Measurements from ENCODE around the gene RHBDF2.

Gene RHBDF2

DNA sequence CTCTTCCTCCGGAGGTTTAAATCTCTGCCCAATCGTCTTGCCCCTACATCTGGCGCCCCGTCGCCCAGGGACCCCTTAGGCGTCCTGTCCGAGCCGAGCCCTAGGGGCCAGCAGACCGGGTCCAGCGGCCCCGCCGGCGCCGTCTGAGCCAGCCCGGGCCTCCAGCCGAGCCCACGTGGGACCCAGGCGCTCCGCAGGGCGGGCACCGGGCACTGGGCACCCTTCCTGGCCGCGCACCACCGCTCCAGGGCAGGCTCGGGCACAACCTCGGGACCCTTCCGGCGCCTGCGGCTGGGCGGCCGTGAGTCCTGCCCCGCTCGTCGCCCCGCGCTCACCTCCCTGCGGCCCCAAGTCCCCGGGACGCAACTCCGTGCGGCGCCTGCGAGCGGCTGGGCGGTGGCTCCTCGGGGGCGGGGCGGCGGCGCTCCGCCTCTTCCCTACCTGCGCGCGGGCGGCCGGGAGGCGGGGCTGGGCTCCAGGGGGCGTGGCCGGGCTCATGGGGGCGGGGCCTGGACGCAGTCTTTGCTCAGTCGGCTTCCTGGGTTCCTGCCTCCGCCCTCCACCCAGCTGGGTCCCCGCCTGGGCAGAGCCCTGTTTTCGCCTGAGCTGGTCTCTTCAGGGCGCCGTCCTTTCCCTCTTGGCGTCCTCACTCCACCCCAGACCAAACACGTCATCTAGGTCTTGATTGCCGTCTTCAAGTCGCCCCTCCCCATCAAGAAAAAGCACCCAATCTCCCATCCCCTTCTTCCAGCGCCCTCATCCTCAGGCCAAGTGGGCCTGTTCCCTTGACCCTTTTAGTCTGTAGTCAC, at the start of gene RHBDF2:
TSS of gene RHBDF2 (minus strand) at position 406 of the 809 bp plus-strand sequence. CDS start 19,899 bp downstream, outside the sequence.
- no peaks in the 10 kb centered on the region for H3K36me3 ChIP-seq (ENCODE audit: control insufficient read depth, insufficient read depth, low read length)
- no CpG with 5 or more reads among the region's 72 CpGs for WGBS (ENCODE audit: insufficient coverage, insufficient read length)
- H3K4me1 ChIP-seq (ENCODE audit: control insufficient read depth, insufficient read depth, low read length), result peaks cover 11% of the 10 kb centered on the region
- DNase-seq (ENCODE audit: low read depth, low spot score), result no peak
- H3K27ac ChIP-seq (ENCODE audit: low read length), result no peak within 1 kb of the TSS
- H3K27me3 ChIP-seq (ENCODE audit: control insufficient read depth, insufficient read depth, low read length), result no peaks in the 10 kb centered on the region
- H3K9me3 ChIP-seq (ENCODE audit: control insufficient read depth, insufficient read depth, low read length), result no peaks in the 10 kb centered on the region
- H3K4me3 ChIP-seq (ENCODE audit: low read length), result peak within 1 kb of the TSS; percentile 54

DNA sequence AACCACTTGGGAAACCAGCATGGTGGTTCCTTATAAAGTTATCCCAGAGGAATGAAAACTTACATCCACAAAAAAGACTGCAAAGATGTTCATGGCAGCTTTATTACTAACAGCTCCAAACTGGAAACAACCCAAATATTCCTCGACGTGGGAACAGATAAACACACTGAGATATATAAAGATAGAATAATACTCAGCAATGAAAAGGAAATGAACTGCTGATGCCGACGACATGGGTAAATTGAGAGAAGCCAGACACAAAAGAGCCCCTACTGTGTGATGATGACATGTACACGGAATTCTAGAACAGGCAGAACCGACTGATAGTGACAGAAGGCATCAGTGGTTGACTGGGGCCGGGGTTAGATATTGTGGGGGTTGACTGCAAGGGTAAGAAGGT, 48.3 kb upstream of the RHBDF2 start:
- H3K36me3 ChIP-seq (ENCODE audit: control insufficient read depth, insufficient read depth, low read length), result no peaks in the 10 kb centered on the region
- H3K4me1 ChIP-seq (ENCODE audit: control insufficient read depth, insufficient read depth, low read length), result peaks cover 2% of the 10 kb centered on the region
- H3K9me3 ChIP-seq (ENCODE audit: control insufficient read depth, insufficient read depth, low read length), result no peaks in the 10 kb centered on the region; the same call in 1 of the 2 replicates
- no peaks in the 10 kb centered on the region for H3K27me3 ChIP-seq (ENCODE audit: control insufficient read depth, insufficient read depth, low read length)
- no peak overlapping the region for H3K27ac ChIP-seq (ENCODE audit: low read length)
- H3K4me3 ChIP-seq (ENCODE audit: low read length), result no peak overlapping the region
- no peak for DNase-seq (ENCODE audit: low read depth, low spot score)
- WGBS (ENCODE audit: insufficient coverage, insufficient read length), result no CpG with 5 or more reads among the region's 7 CpGs

DNA sequence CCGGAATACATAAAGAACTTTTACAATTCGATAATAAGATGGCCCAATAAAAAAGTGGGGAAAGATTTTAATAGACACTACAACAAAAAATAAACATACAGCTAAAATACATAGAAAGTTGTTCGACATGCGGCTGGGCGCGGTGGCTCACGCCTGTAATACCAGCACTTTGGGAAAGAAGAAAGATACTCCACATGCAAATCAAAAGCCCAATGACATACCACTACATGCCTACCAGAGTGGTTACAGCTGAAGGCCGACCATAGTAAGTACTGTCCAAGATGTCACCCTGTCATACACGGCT, 47.9 kb upstream of the RHBDF2 start:
- WGBS (ENCODE audit: insufficient coverage, insufficient read length), result no CpG with 5 or more reads among the region's 9 CpGs
- no peaks in the 10 kb centered on the region; the same call in 1 of the 2 replicates for H3K9me3 ChIP-seq (ENCODE audit: control insufficient read depth, insufficient read depth, low read length)
- no peak overlapping the region for H3K27ac ChIP-seq (ENCODE audit: low read length)
- peaks cover 2% of the 10 kb centered on the region for H3K4me1 ChIP-seq (ENCODE audit: control insufficient read depth, insufficient read depth, low read length)
- H3K27me3 ChIP-seq (ENCODE audit: control insufficient read depth, insufficient read depth, low read length), result no peaks in the 10 kb centered on the region
- no peak for DNase-seq (ENCODE audit: low read depth, low spot score)
- no peak overlapping the region for H3K4me3 ChIP-seq (ENCODE audit: low read length)
- no peaks in the 10 kb centered on the region for H3K36me3 ChIP-seq (ENCODE audit: control insufficient read depth, insufficient read depth, low read length)

DNA sequence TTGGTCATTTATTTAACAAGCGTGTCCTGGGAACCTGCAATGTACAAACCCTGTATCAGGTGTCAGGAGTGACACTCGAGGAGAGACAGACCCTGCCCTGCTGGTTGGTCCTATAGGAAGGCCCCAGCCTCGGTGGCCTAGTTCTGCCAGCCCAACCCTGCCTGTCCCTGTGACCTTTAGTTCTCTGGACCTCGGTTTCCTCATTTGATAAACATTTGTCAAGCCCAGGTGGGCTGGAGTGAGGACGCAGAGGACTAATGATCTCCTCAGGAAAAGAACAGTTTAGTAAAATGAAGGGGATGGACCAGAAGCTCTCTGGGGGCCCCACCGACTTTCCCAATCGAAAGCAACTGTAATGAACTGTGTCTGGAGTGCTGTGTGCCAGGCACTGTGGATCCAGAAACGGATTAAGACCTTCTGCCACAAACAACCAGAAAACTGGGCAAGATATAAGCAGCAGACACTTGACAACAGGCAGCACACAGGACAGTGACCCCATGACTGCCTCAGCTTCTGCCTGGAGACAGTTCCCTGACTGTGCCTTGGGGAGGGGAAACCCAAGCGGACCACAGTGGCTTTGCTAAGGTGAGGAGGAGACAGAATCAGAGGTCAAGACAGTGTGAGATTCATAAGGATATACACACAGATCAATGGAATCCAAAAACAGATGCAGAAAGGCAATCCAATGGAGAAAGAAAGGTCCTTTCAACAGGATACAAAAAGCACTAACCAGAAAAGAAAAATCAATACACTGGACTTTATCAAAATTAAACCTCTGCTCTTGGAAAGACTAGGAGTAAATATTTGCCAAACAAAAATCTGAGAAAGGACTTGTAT, 47.4 kb upstream of the RHBDF2 start:
- no peak overlapping the region for H3K4me3 ChIP-seq (ENCODE audit: low read length)
- no peaks in the 10 kb centered on the region for H3K27me3 ChIP-seq (ENCODE audit: control insufficient read depth, insufficient read depth, low read length)
- H3K4me1 ChIP-seq (ENCODE audit: control insufficient read depth, insufficient read depth, low read length), result peaks cover 2% of the 10 kb centered on the region
- WGBS (ENCODE audit: insufficient coverage, insufficient read length), result no CpG with 5 or more reads among the region's 9 CpGs
- H3K27ac ChIP-seq (ENCODE audit: low read length), result no peak overlapping the region
- H3K36me3 ChIP-seq (ENCODE audit: control insufficient read depth, insufficient read depth, low read length), result no peaks in the 10 kb centered on the region
- no peak for DNase-seq (ENCODE audit: low read depth, low spot score)
- no peaks in the 10 kb centered on the region; the same call in 1 of the 2 replicates for H3K9me3 ChIP-seq (ENCODE audit: control insufficient read depth, insufficient read depth, low read length)

DNA sequence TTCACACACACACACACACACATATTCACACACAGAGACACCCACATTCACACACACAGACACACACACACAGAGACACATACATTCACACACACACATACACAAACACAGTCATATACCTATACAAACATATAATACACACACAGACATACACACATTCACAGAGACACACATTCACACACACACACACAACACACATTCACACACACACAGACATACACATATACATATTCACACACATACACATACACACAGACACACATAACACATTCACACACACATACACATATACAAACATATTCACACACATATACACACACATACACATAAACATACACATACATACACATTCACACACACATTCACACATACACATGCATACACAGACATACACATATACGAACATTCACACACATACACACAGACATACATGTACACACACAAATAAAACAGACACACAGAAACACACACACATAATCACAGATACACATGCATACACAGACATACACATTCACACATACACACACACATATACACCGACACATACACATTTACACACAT, 46.5 kb upstream of the RHBDF2 start:
- Histone ChIP-seq H3K27me3 (ENCODE audit: control insufficient read depth, insufficient read depth, low read length) (no peaks in the 10 kb centered on the region), H3K9me3 (ENCODE audit: control insufficient read depth, insufficient read depth, low read length) (no peaks in the 10 kb centered on the region; the same call in 1 of the 2 replicates), H3K4me3 (ENCODE audit: low read length) (no peak overlapping the region), H3K4me1 (ENCODE audit: control insufficient read depth, insufficient read depth, low read length) (peaks cover 2% of the 10 kb centered on the region), H3K36me3 (ENCODE audit: control insufficient read depth, insufficient read depth, low read length) (no peaks in the 10 kb centered on the region), H3K27ac (ENCODE audit: low read length) (no peak overlapping the region)
- WGBS (ENCODE audit: insufficient coverage, insufficient read length), result 100% methylated on average over 2 of the region's 2 CpGs
- DNase-seq (ENCODE audit: low read depth, low spot score), result no peak

DNA sequence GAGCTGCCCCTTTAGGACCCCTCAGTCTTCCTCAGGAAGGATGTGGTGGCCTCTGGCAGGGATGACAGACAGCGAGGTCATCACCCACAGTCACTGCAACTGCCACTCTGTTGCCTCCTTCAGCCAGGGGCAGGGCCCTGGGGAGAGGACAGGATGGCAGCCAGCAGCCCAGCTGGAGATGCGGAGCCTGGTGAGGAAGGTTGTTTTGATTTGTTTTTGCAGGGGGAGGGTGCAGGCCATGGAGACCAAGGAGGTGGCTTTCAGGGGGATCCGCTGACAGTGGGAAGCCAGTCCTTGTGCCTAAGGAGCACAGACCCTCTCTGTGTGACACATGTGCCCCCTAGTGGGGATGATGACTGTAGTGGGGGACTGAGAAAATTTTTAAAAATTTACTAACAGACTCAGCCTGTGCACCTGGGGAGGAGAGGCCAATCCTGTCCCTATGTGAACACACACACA, 46.0 kb upstream of the RHBDF2 start:
- peaks cover 2% of the 10 kb centered on the region for H3K4me1 ChIP-seq (ENCODE audit: control insufficient read depth, insufficient read depth, low read length)
- peak; percentile 50 for DNase-seq (ENCODE audit: low read depth, low spot score)
- no peak overlapping the region for H3K4me3 ChIP-seq (ENCODE audit: low read length)
- whole genome bisulfite sequencing (ENCODE audit: insufficient coverage, insufficient read length), result no CpG with 5 or more reads among the region's 3 CpGs
- no peaks in the 10 kb centered on the region for H3K36me3 ChIP-seq (ENCODE audit: control insufficient read depth, insufficient read depth, low read length)
- H3K27ac ChIP-seq (ENCODE audit: low read length), result no peak overlapping the region
- H3K27me3 ChIP-seq (ENCODE audit: control insufficient read depth, insufficient read depth, low read length), result no peaks in the 10 kb centered on the region
- H3K9me3 ChIP-seq (ENCODE audit: control insufficient read depth, insufficient read depth, low read length), result no peaks in the 10 kb centered on the region

DNA sequence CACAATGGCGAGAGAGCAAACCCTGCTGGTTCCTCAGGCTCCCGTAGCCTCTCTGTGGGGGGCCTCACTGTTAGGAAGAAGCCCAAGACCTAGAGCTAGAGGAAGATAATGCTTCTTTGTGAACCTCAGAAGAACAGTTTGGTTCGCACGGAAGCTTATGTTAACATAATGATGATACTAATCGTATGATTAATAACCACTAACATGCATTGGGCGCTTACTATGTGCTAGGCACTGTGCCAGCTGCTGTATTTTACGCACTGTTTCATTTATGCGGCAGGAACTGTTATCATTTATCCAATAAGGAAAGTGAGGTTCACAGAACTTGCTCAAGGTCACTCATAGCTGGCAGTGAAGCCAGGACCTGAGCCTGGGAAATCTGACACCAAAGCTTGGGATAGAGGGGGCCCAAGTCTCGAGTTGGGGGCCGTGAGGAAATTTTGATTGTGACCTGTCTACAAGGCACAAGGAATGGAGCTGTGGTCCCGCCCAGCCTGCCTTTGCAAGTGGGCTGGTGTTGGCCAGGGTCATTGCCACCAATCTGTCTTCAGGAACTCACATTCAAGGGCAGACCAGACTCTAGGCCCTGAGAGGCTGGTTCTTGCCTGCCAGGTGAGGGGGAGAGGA, 45.4 kb upstream of the RHBDF2 start:
- DNase-seq (ENCODE audit: low read depth, low spot score), result no peak
- Histone ChIP-seq H3K4me3 (ENCODE audit: low read length) (no peak overlapping the region), H3K4me1 (ENCODE audit: control insufficient read depth, insufficient read depth, low read length) (peaks cover 2% of the 10 kb centered on the region), H3K9me3 (ENCODE audit: control insufficient read depth, insufficient read depth, low read length) (no peaks in the 10 kb centered on the region), H3K27ac (ENCODE audit: low read length) (no peak overlapping the region), H3K27me3 (ENCODE audit: control insufficient read depth, insufficient read depth, low read length) (no peaks in the 10 kb centered on the region), H3K36me3 (ENCODE audit: control insufficient read depth, insufficient read depth, low read length) (no peaks in the 10 kb centered on the region)
- no CpG with 5 or more reads among the region's 11 CpGs for WGBS (ENCODE audit: insufficient coverage, insufficient read length)

DNA sequence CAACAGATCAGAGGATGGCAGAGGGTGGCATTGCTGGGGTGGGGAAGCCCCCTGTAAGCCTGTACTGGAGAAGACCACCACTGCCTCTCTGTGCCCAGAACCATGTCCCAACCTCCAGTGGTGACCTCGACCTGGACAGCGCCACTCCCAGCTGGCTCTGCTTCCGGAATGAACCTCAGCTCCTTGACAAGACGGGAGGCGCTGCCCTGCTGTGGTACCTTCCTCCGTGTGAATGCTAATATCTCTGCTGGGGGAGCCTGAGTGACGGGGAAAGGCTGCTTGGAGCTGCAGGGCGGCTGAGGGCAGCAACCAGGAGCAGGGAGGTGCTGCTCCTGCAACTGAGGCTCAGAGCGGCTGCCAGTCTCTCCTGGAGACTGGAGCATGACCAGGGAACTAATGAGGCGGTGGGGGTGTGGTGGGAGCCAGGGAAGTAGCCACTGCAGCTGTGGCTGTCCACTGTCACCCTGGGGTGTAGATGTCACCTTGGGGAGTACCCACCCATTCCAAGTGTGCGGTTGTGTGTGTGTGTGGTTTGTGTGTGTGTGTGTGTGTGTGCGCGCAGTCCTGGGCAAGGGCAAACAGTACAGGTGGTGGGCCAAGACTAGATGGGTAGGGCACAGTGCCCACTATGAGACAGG, 44.8 kb upstream of the RHBDF2 start:
- no peak for DNase-seq (ENCODE audit: low read depth, low spot score)
- Histone ChIP-seq H3K27me3 (ENCODE audit: control insufficient read depth, insufficient read depth, low read length) (no peaks in the 10 kb centered on the region), H3K9me3 (ENCODE audit: control insufficient read depth, insufficient read depth, low read length) (no peaks in the 10 kb centered on the region), H3K4me1 (ENCODE audit: control insufficient read depth, insufficient read depth, low read length) (peaks cover 2% of the 10 kb centered on the region), H3K4me3 (ENCODE audit: low read length) (no peak overlapping the region), H3K27ac (ENCODE audit: low read length) (no peak overlapping the region), H3K36me3 (ENCODE audit: control insufficient read depth, insufficient read depth, low read length) (no peaks in the 10 kb centered on the region)
- no CpG with 5 or more reads among the region's 13 CpGs for WGBS (ENCODE audit: insufficient coverage, insufficient read length)

DNA sequence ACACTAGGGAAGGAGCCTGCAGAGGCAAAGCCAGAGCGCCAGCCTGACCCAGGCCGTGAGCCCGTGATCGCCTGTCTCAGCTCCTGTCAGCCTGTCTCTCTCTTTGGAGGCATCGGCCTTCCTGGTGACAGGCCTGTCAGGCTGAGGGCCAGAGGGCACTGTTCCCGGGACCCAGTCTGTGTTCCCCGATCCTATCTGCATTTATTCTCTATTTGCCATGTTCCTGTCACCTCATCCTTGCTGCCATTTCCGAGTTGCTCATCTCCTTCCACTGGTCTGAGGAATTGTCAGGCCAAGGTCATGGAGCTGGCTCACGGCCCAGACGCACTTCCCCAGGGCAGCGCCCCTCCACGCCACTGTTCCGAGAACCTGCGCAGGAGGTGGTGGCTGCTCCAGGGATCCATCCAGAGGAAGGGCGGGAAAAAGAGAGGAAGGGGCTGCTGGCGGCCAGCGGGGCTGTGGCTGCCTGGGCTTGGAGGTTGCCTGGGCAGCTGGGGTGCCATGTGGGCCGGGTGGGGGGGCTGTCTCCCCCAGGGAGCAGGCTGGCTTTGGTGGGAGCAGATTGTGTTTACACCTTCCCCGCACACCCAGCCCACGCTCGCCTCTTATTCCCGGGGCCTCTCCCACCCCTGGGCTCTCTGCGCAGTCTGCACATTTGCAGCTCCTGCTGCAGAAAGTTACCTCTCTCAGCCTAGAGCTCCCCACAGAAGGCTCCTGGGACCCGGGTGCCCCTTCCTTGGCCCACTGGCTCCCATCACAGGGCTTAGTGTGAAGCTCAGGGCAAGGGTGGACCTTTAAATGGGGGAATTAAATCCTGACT, 43.5 kb upstream of the RHBDF2 start:
- peaks cover 7% of the 10 kb centered on the region for H3K4me1 ChIP-seq (ENCODE audit: control insufficient read depth, insufficient read depth, low read length)
- no peaks in the 10 kb centered on the region for H3K36me3 ChIP-seq (ENCODE audit: control insufficient read depth, insufficient read depth, low read length)
- no peaks in the 10 kb centered on the region for H3K27me3 ChIP-seq (ENCODE audit: control insufficient read depth, insufficient read depth, low read length)
- H3K27ac ChIP-seq (ENCODE audit: low read length), result no peak overlapping the region
- WGBS (ENCODE audit: insufficient coverage, insufficient read length), result no CpG with 5 or more reads among the region's 24 CpGs
- no peak for DNase-seq (ENCODE audit: low read depth, low spot score)
- no peaks in the 10 kb centered on the region for H3K9me3 ChIP-seq (ENCODE audit: control insufficient read depth, insufficient read depth, low read length)
- no peak overlapping the region for H3K4me3 ChIP-seq (ENCODE audit: low read length)

Measured in iPS DF 6.9 (cell line).